ENCODE results near the gene TMEM181.

Gene TMEM181

GRCh38 chr6:158626360-158627167 is 66.7 kb downstream of the TMEM181 start:
- TF ChIP-seq POLR2AphosphoS5 (IDR thresholded peaks at IDR 0.05; ENCODE audit: low read depth) (no peak), REST (IDR thresholded peaks at IDR 0.05; ENCODE audit: insufficient replicate concordance, low read depth) (no peak), SPI1 (IDR thresholded peaks at IDR 0.05; ENCODE audit: borderline replicate concordance, low read depth) (no peak), GABPA (IDR thresholded peaks at IDR 0.05; ENCODE audit: low read depth) (no peak), CTCF (IDR thresholded peaks at IDR 0.05; ENCODE audit: insufficient read depth, low read length) (no peak)
- H3K4me3 ChIP-seq (replicated peaks; ENCODE audit: insufficient read depth, low read length), result no peak overlapping the region
- no peak for DNase-seq (ENCODE audit: low read depth in 1 of 2, low spot score in 1 of 2)
- H3K27ac ChIP-seq (replicated peaks), result no peak overlapping the region
- H3K27me3 ChIP-seq (ENCODE audit: insufficient read depth, poor library complexity, severe bottlenecking), result no peaks in the 10 kb centered on the region

DNA sequence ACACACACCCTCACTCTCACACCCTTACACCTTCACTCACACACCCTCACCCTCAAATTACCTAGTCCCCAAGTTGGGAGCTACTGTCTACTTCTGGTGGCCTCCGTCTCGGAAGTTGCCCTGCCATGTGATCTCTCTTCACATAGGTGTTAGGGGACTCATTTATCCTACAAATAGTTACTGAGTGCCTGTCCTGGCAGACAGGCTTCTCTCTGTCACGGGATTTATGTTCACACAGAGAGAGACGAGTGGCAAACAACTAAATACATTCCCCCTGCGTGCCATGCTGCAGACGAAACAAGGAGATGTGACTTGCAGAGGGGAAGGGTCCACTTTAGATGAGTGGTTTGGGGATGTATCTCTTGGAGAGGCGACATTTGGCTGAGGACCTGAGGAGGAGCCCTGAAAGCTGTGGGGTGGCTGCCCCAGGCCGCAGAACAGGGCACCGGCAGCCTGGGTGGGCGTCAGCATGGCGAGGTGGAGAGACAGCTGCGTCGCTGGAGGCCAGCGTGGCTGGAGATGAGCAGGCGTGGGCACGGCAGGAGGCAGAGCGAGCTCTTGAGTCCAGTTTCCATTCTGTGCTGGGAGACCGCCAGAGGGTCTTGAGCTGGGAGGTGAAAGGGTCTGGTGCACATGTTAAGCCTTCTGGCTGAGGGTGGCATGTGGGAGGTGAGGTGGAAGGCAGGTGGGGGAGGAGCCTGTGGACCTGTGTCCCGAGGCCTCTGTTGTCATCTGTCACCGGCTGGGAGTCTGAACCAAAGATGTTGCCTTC is 67.5 kb downstream of the TMEM181 start:
- H3K27ac ChIP-seq (replicated peaks), result no peak overlapping the region
- no peak overlapping the region for H3K4me3 ChIP-seq (replicated peaks; ENCODE audit: insufficient read depth, low read length)
- DNase-seq (ENCODE audit: low read depth in 1 of 2, low spot score in 1 of 2), result no peak
- TF ChIP-seq CTCF (IDR thresholded peaks at IDR 0.05; ENCODE audit: insufficient read depth, low read length), result no peak
- no peaks in the 10 kb centered on the region for H3K27me3 ChIP-seq (ENCODE audit: insufficient read depth, poor library complexity, severe bottlenecking)

- DNase-seq (ENCODE audit: low read depth in 1 of 2, low spot score in 1 of 2), result no peak
- H3K27me3 ChIP-seq (ENCODE audit: insufficient read depth, poor library complexity, severe bottlenecking), result no peaks in the 10 kb centered on the region
- TF ChIP-seq GABPA (IDR thresholded peaks at IDR 0.05; ENCODE audit: low read depth), result no peak
- no peak for TF ChIP-seq REST (IDR thresholded peaks at IDR 0.05; ENCODE audit: insufficient replicate concordance, low read depth)
- no peak for TF ChIP-seq SPI1 (IDR thresholded peaks at IDR 0.05; ENCODE audit: borderline replicate concordance, low read depth)
- no peak for TF ChIP-seq CTCF (IDR thresholded peaks at IDR 0.05; ENCODE audit: insufficient read depth, low read length)
- no peak for TF ChIP-seq POLR2AphosphoS5 (IDR thresholded peaks at IDR 0.05; ENCODE audit: low read depth)
- no peak overlapping the region for H3K27ac ChIP-seq (replicated peaks)
- no peak overlapping the region for H3K4me3 ChIP-seq (replicated peaks; ENCODE audit: insufficient read depth, low read length)
Observed at GRCh38 chr6:158627940-158628211, 68.0 kb downstream of the TMEM181 start.

Measured in HL-60 (cell line).